GM19240 (cell line): Measurements from ENCODE around the gene E2F6.
"Not testable (repeated sequence)": the region's sequence is repeated elsewhere in the genome, so short reads cannot be mapped to it uniquely, and the experiment has no call there.

Experiments
- DNase-seq: peaks from one replicate; pipeline ENCODE4 v3.0.0; 2011; ENCODE audit warnings: low spot score; ENCODE audit not compliant: insufficient read length

The E2F6 gene

GRCh38 chr2:11414372-11415124, 51.4 kb downstream of the E2F6 start:
- no peak for DNase-seq

DNA sequence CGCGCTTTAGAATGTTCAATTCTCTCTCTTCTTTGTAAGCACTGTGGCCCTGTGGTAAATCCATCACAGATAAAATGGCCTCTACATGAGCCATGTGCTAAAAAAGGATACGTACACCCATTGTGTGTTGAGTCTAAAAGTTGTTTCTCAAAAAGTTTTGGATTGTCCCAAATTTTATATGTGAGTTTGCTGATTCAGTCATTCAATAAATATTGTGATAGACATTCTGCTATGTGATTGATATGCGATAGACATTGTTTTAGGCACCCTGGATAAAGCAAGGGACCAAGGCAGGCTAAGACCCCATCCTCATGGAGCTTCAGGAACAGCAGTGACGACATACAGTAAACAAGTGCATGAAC, 53.5 kb downstream of the E2F6 start:
- no peak for DNase-seq

GRCh38 chr2:11411768-11412448, 54.1 kb downstream of the E2F6 start:
- no peak for DNase-seq

DNA sequence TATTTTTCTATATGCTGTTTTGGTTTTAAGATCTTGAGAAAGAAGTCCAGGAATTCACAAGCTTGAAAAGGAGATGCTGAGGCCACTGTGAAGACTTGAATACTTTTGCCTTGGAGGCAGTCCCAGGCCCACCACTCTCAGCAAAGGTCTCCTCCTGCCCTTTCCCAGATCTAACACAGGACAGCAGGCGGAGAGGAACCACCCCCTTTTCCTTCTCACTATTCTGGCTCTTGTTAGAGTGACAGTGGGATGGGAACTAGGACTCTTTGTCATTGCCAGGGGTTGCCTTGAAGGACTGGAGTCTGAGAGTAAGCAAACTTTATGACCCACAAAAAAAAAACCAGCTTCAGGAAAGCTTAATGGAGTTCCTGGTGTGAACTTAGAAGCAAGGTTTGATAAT, 54.7 kb downstream of the E2F6 start:
- DNase-seq: no peak

GRCh38 chr2:11410101-11410500, 55.9 kb downstream of the E2F6 start:
- DNase-seq: no peak

GRCh38 chr2:11409572-11409959, 56.4 kb downstream of the E2F6 start:
- DNase-seq: no peak

GRCh38 chr2:11408959-11409571, 56.9 kb downstream of the E2F6 start:
- no peak for DNase-seq

DNA sequence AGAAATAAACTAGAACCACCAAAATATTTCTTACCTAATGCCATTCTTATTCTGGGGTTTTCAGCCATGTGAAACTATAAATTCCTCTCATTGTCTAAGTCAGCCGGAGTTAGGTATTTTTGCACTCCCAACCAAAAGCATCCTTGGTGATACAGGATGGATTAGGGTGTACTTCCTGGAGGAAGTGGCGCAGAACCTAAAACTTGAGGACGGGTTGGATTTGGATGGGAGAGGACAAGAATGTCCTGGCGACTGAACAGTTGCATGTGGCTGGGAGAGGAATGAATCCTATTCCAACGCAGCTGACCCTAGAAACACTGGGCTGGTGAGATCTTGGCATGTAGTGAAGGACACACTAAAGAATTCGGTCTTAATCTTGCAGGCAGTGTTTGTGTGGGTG, 58.5 kb downstream of the E2F6 start:
- DNase-seq: no peak

DNA sequence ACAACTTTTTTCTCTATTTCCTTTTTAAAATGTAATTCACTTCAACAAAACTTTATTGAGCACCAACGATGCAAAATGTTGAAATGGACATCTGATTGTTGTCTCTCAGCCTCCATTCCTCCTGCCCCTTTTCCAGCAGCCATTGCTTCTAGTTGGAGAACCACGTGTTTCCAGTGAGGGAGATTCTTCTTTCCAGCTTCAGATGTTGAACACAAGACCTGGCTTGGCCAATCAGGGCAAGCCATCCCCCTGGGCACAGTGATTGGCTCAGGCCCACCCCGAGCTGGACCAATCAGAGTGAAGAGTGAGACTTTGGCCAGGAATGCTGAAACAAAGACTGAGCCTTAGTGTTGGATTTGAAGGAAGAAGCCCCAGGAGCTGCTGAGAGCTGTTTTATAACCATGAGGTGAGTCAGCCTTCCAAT, 59.0 kb downstream of the E2F6 start:
- DNase-seq: no peak

DNA sequence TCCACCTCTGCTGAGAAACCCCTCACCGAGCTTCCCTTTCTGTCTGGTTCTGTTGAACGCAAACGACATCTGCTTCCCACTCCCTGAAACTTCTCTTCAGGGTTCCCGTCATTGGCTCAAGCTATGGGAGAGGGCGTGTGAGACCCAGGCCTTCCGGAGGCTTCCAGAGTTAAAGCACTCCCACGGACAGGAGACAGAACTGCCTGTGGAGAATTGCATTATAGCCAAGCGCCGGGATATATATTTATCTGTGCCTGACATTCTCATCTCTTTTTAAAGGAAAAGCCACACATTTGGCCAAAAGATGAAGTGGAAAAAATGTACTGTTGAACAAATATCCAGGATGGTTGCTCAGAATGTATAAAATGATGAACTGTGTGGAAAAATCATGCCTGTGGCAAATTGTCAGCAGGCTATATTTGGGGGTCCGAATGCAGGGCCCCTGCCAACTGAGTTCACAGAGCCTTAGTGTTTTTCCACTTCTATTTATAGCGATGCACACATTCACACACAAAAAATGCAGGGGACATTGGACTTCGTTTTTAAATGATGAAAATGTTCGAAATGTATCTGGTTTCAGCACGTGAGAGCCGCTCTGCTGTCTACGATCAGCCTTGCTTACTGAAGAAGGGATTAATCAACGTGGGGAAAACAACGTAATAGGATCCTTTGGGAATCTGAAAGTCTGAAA, 59.5 kb downstream of the E2F6 start:
- no peak for DNase-seq

GRCh38 chr2:11405599-11406266, 60.2 kb downstream of the E2F6 start:
- DNase-seq: no peak

DNA sequence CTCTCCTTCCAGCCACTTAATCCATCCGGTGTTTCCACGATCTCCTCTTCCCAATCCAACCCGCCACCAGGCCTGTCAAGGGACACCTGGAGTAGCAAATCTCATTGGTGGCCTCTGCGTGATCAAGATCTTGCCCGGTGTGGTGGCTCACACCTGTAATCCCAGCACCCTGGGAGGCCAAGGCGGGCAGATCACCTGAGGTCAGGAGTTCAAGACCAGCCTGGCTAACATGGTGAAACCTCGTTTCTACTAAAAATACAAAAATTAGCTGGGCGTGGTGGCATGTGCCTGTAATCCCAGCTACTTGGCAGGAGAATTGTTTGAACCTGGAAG, 60.9 kb downstream of the E2F6 start:
- DNase-seq: not testable (repeated sequence)

DNA sequence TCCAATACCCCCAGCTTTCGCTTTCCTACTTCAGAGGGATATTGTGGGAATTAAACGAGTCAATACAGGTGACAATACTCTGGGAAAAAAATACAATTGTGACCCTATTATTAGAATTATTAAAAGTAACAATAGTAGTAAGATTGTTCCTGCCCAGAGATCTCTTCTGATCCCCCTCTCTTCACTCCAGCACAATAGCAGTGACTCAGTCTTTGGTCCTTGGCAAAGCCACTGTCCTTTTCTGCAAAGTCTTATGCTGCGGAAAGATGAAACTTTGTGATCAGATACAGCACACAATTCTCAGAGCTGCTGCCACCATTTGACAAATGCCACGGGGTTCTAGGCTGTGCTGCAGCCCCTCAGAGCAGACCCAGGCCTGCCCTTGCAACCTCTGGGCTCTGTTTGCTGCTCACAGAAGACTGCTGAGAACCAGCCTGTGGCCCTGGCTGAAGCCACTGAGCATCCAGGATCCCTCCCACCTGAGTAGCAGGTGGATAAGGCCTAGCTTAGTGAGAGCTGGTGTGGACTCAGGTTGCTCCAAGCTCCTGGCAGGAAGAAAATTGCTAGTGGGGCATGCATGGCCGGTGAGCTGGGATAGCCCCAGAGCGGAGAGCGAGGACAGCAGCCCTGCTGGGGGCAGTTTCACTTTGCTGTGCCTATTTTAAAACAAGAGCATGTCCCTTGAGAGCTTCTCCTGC, 61.4 kb downstream of the E2F6 start:
- no peak for DNase-seq

DNA sequence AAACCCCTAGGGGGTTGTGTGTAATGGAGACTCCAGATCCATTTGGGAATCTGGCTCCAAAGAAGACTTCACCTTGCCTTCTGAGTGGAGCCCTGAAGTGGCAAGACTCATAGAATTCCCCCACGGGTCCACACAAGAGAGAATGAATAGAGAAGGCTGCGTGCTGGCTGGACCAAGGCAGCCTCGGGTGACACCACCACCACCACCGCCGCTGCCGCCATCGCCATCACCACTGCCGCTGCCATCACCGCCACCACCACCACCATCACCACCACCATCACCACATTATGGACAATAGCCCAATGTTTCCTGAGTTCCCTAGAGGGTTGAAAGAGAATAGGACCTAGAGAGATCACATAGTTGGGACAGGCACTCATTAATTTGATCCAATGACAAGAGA, 63.5 kb downstream of the E2F6 start:
- DNase-seq: no peak

- DNase-seq: no peak
Observed at GRCh38 chr2:11399438-11399762, 66.6 kb downstream of the E2F6 start.

DNA sequence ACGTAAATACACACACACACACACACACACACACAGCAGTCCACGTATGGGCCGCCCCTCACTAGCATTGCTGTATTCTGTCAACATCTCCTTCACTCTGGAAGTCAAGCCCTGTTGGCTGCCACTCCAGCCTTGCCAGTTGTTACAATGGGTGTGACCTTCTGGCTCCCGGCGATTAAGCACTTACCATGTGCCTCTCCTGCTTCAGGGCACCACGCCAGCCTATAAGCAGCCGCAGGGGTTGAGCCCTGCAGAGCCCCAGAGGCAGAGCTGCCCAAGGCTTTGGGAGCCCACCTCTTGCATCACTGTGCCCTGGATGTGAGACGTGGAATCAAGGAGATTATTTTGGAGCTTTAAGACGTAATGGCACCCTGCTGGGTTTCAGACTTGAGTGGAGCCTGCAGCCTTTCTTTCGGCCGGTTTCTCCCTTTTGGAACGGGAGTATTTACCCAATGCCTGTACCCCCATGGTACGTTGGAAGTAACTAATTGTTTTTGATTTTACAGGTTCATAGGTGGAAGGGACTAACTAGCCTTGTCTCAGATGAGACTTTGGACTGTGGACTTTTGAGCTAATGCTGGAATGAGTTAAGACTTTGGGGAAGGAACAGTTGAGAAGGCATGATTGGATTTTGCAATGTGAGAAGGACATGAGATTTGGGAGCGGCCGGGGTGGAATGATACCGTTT, 67.1 kb downstream of the E2F6 start:
- no peak for DNase-seq

GRCh38 chr2:11397513-11397912, 68.4 kb downstream of the E2F6 start:
- no peak for DNase-seq

GRCh38 chr2:11396467-11397445, 69.2 kb downstream of the E2F6 start:
- no peak for DNase-seq

GRCh38 chr2:11396021-11396420, 69.9 kb downstream of the E2F6 start:
- DNase-seq: no peak

- DNase-seq: no peak
Observed at GRCh38 chr2:11395389-11395788, 70.6 kb downstream of the E2F6 start.
